Right lobe of liver (tissue), 4 donors: ENCODE measurements around the gene SPPL3.
A peak's percentile ranks its signal among the peaks of the same experiment; 100 is the strongest.

ENCODE experiments used
- POLR2A ChIP-seq: fragments of 450-650 bp; IDR thresholded peaks from one replicate; pipeline ENCODE4 v1.6.1; 2017; ENCODE audit warnings: antibody characterized with exemption, mild to moderate bottlenecking
- TF ChIP-seq, protein P1 (sequence below), 4 donors: fragments of 200-600 bp in 3 of 4; fragments of 450-650 bp in 1 of 4; IDR thresholded peaks; one replicate each; pipeline versions ENCODE4 v1.5.1 to v1.8.0; 2016 to 2022; ENCODE audit warnings: antibody characterized with exemption in 4 of 4, mild to moderate bottlenecking in 2 of 4
- donor health status: DM: no; HTN: no; CAD: no.
- donor health status: DM: no; HTN: no; CAD: no.
- donor health status: DM: no; HTN: yes; CAD: no.

DNA sequence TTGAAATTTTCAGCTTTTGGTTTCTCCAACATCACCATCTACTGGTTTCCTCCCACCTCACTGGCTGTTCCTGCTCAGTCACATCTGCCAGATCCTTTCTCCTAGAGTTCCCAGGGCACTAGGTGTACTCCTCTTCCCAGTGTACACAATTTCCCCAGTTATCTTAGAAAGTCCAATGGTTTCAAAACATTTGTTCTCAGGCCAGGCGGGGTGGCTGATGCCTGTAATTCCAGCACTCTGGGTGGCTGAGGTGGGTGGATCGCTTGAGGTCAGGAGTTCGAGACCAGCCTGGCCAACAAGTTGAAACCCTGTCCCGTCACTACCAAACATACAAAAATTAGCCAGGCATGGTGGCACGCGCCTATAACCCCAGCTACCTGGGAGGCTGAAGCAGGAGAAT is 60.7 kb downstream of the SPPL3 start:
- no peak for TF ChIP-seq POLR2A
- TF ChIP-seq, protein P1, sequence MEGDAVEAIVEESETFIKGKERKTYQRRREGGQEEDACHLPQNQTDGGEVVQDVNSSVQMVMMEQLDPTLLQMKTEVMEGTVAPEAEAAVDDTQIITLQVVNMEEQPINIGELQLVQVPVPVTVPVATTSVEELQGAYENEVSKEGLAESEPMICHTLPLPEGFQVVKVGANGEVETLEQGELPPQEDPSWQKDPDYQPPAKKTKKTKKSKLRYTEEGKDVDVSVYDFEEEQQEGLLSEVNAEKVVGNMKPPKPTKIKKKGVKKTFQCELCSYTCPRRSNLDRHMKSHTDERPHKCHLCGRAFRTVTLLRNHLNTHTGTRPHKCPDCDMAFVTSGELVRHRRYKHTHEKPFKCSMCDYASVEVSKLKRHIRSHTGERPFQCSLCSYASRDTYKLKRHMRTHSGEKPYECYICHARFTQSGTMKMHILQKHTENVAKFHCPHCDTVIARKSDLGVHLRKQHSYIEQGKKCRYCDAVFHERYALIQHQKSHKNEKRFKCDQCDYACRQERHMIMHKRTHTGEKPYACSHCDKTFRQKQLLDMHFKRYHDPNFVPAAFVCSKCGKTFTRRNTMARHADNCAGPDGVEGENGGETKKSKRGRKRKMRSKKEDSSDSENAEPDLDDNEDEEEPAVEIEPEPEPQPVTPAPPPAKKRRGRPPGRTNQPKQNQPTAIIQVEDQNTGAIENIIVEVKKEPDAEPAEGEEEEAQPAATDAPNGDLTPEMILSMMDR (IDR thresholded peaks at IDR 0.05): peak in 1 of 4 donors; percentile 23
